Activated CD4-positive, alpha-beta T cell treated with anti-CD3 and anti-CD28 coated beads, Interleukin-2, amount 50 U/mL, for 1 hour (primary cell): ENCODE data around the gene FLNA.

Experiments
- DNase-seq: peaks from one replicate; pipeline ENCODE4 v3.0.0-alpha.2; 2020

The FLNA gene

GRCh38 chrX:154372612-154373022 lies 1.8 kb downstream of the FLNA start:
- DNase-seq: no peak

- no peak for DNase-seq
Observed at GRCh38 chrX:154371789-154372300, 2.6 kb downstream of the FLNA start.

DNA sequence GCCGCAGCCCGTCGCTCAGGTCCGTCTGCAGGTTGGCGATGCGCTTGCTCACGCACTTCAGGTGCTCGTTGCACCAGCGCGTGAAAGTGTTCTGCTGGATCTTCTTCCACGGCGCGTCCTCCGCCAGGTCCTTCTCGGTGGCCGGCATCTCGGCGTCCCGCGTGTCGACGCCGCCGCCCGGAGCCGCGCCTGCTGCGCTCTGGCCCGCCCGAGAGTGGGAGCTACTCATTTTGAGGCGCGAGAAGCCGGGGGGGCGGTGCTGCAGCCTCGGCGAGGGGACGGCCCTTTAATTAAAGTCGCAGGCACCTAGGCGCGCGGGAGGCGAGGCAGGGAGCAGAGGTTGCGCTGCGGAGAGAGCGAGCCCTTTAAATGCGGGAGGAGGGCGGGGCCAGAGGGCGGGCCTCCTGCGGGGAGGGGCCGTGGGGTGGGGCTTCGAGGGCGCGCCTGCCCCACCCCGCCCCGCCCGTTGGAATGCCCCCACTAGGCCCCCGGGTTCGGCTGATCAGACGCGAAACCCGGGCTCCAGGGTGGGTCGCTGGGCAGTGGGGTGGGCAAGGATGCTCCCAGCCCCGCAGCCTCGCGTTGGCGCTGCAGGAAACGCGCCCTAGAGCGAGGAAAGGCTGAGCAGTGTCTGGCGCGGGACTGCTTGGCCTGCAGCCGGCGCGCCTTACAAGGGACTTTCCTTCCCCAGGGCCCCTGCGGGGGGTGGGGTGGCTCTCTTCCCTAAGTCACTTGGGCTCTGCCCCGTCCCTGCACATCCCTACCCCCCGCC lies 3.2 kb downstream of the FLNA start:
- DNase-seq: peak; percentile 89

- DNase-seq: peak; percentile 12
Observed at GRCh38 chrX:154370300-154371016, 4.0 kb downstream of the FLNA start.

GRCh38 chrX:154369449-154370299 lies 4.8 kb downstream of the FLNA start:
- DNase-seq: peak; percentile 69

- peak; percentile 85 for DNase-seq
Observed at GRCh38 chrX:154368630-154369448, 5.6 kb downstream of the FLNA start.

- DNase-seq: no peak
Observed at GRCh38 chrX:154367474-154368308, 6.7 kb downstream of the FLNA start.

DNA sequence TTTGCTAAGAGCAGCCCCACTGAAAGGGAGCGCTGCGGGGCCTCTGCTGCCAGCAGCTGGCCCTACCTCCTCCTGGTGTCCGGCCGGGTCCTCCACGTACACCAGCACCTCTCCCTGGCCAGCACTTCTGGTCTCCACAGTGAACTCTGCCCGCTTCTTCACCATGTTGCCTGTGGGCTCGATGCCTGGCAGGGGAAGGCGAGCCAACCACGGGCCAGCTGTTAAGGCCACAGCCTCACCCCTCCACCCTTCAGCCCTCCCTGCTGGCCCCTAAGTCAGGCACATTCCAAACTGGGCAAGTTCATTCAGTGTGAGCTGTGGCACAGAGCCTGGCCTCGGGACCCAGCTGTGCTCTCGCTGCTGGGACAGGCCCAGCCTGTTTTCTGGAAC lies 7.8 kb downstream of the FLNA start:
- no peak for DNase-seq

- no peak for DNase-seq
Observed at GRCh38 chrX:154365997-154366665, 8.3 kb downstream of the FLNA start.

GRCh38 chrX:154365052-154365600 lies 9.3 kb downstream of the FLNA start:
- DNase-seq: no peak

GRCh38 chrX:154363706-154364439 lies 10.6 kb downstream of the FLNA start:
- DNase-seq: no peak

DNA sequence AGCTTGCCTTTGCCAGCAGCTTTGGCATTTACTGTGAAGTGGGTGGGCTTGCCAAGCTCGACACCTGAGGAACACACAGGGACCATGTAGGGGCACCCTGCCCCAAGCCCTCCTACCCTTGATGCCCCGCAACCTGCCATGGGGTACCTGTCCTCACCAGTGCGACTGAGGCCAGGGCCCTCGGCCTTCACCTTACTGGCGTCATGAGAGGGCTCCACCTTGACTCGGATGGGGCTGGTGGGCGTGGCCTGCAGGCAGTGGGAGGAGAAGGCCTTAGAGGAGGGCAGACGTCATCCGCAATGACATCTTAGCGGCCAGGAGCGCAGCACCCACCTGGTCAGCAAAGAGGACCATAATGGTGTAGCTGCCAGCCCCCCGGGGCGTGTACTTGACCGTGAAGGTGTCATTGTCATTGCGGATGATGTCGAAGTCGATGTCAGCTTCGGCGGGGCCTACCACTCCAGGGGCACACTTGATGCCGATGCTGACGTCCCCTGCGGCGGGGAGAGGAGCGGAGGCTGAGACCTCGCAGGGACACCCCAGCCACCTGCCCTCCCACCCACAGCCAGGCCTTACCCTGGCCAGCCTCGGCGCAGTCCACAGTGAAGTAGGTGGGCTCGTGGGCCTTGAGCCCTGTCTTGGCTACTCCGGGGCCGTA lies 12.2 kb downstream of the FLNA start:
- DNase-seq: no peak

DNA sequence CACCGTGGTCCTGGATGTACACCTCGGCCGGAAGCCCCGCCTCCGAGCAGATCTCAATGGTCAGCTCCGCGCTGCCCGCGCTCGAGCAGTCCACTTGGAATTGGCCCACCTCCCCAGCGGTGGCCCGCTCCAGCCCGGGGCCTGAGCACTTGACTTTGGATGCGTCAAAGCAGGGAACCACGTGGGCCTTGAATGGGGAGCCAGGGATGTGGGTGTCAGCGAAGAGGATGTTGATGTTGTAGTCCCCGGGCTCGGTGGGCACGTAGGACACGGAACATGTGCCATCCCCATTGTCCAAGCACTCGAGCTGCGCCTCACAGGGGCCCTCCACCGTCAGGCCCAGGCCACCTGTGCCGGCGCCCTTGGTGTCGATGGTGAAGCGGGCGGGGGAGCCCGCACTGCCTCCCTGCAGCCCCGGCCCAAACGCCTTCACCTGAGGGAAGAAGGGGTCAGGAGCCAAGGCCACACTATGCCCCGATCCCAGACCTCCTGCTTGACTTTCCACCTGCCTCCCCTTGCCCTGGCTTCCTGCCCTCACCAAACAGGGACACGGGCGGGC lies 14.2 kb downstream of the FLNA start:
- DNase-seq: no peak

DNA sequence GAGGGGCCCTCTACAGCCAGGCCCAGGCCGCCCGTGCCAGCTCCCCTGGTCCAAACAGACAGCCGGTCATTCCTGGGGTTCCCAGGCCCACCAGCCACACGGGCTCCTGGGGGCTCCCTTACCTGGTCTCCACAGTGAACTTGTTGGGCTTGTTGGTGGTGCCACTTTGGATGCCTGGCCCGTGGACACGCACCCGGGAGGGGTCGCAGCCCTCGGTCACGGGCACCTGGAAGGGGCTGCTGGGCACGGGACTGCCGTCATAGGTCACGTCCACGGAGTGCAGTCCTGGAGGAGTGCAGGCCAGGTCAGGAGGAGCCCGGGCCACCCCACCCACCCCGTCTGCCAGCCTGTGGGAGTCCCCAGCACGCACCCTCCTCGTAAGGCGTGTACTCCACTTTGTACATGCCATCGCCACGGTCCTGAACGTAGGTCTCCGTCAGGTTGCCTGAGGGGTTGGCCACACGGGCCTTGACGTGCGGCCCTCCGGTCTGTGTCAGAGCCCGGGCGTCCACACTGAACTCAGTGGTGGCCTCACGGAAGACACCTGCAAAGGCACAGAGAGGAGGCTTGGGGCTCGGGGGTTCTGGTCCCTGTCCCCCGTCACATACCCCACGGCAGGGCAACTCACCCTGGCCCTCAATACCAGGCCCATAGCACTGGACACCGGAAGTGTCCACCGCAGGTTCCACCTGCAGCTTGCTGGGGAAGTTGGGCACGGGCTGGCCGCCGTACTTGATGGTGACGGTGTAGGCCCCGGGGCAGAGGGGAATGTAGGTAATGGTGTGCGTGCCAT lies 14.9 kb downstream of the FLNA start:
- DNase-seq: no peak

DNA sequence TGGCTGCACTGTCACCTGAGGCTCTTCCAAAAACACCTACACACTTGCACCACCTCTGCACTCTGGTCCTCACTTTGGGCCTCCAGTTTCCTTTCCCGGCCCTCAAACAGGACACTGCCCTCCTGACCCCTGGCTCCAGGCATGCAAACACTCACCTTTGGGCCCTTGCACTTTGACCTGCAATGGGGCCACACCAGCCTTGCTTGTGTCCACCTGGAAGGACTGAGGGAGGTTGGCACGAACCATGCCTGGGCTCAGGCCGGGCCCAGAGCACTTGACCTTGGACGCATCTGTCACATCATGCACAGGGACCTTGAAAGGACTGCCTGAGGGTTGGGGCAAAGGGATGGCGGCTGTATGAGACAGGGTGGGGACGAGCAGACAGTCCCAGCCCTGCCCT lies 15.6 kb downstream of the FLNA start:
- DNase-seq: no peak

DNA sequence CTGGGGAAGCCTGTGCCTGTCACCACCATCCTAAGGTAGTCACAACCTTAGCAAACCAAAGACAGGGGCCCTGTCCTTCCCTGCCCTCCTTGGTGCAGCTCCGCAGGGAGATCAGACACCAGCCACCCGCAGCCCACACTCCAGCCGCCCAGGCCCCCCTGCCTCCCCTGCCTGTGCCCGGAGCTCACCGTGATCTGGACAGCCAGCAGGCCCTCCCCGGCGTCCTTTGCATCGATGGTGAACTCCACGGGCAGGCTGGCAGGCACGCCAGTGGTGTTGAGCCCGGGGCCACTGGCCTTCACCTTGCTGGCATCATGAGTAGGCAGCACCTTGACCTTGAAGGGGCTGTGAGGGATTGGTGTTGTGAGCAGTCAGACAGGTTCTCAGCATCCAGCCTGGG lies 16.4 kb downstream of the FLNA start:
- DNase-seq: no peak

DNA sequence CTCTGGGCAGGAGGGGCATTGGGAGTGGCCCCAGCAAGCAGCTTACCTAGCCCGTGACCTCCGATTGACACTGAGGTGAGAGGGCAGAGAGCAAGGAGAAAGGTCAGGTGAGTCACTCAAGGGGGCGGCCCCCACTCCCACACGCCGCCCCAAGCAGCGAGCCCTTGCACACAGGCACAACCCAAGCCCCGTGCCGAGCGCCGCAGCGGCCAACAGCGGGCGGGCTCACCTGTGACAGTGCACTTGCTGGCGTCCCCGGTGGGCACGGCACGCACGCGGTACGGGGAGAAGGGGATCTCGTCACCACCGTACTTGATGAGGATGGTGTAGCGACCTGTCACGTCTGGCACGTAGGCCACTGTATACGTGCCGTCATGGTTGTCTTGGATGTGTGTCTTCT lies 17.2 kb downstream of the FLNA start:
- DNase-seq: no peak

DNA sequence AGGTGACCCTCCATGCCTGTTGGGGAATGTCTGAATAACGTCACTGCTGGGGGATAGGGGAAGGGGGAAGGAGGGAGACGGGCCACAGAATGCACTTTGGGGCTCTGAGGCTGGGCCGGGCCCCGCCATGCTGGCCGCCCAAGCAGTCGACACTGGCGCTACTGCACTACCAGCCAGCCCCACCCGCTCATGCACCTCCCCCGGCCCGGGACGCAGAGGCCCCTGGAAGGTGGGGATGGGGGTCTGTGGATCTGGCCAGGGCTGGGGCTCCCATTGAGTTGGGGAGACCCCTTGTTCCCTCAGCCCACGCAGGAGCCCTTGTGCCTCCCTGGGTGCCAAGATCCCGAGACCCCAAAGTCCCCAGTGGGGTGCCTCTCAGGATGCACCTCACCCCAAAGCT lies 17.8 kb downstream of the FLNA start:
- no peak for DNase-seq
